Lower leg skin (tissue), 4 donors: Measurements from ENCODE around the gene TMEM269. TPM values are rescaled to one million over a fixed set of nuclear protein-coding genes. Genes with fewer than 3 reads are reported as not detected.
A peak's percentile ranks its signal among the peaks of the same experiment; 100 is the strongest.

Experiments
- DNase-seq, 2 donors: peaks; one replicate each; pipeline ENCODE4 v3.0.0-alpha.2; 2019; ENCODE audit warnings: low spot score in 2 of 2
- H3K4me3 ChIP-seq: fragments of 200-600 bp; sonication (generic); 2 replicates; pipeline ENCODE4 v1.5.1; 2017; ENCODE audit warnings: mild to moderate bottlenecking, low read depth; ENCODE audit not compliant: poor library complexity, severe bottlenecking
- CTCF ChIP-seq, 3 donors: fragments of 450-650 bp; IDR thresholded peaks; one replicate each; pipeline ENCODE4 v1.5.1; 2016; ENCODE audit warnings: antibody characterized with exemption in 3 of 3, mild to moderate bottlenecking in 3 of 3, moderate library complexity in 2 of 3
- POLR2A ChIP-seq, 2 donors: fragments of 450-650 bp; IDR thresholded peaks; one replicate each; pipeline ENCODE4 v1.6.1; 2016 to 2017; ENCODE audit warnings: antibody characterized with exemption in 2 of 2, mild to moderate bottlenecking in 1 of 2, moderate library complexity in 1 of 2
- WGBS, 2 donors: methylation state at CpG; one replicate each; pipeline ENCODE4 v1.1.5; 2018; 5-methylcytosine and 5-hydroxymethylcytosine counted together
- intact Hi-C: fragments of 100-400 bp; cut with DNase I; formaldehyde crosslinking; loops from one replicate; pipeline ENCODE4 v1.15.0; 2023; ENCODE audit warnings: low total_unique reads
- total RNA-seq, 4 donors: library from RNA; depleted of rRNA; stranded (reverse); fragments of >200 nt; gene quantifications; one replicate each; pipeline ENCODE4 v1.1.0, GENCODE V29; 2016

TMEM269 gene
- total RNA-seq, 4 donors from 2014 or later = 0.08 to 0.22 (median 0.13) TPM; not detected in 1

GRCh38 chr1:42737257-42737656 lies 47.5 kb upstream of the TMEM269 start:
- intact Hi-C loops = no loop called here
- DNase-seq = peak in 1 of 2 donors; percentile 86
- 27 to 34% methylated on average over 5 of the region's 5 CpGs for WGBS, 2 donors
- H3K4me3 ChIP-seq = no peak overlapping the region
- TF ChIP-seq POLR2A (IDR thresholded peaks at IDR 0.05) (no peak), CTCF (IDR thresholded peaks at IDR 0.05) (no peak)

GRCh38 chr1:42737986-42738677 lies 46.7 kb upstream of the TMEM269 start:
- H3K4me3 ChIP-seq = no peak overlapping the region
- 89 to 100% methylated on average over 1 to 21 of the region's 21 CpGs for WGBS, 2 donors
- intact Hi-C loops = no loop called here
- no peak for TF ChIP-seq CTCF (IDR thresholded peaks at IDR 0.05)
- TF ChIP-seq POLR2A (IDR thresholded peaks at IDR 0.05) = no peak
- no peak for DNase-seq

GRCh38 chr1:42738678-42739226 lies 46.0 kb upstream of the TMEM269 start:
- no peak for TF ChIP-seq POLR2A (IDR thresholded peaks at IDR 0.05)
- intact Hi-C loops = no loop called here
- 71 to 79% methylated on average over 5 to 7 of the region's 8 CpGs for WGBS, 2 donors
- no peak overlapping the region for H3K4me3 ChIP-seq
- DNase-seq = no peak

GRCh38 chr1:42739753-42740700 lies 44.8 kb upstream of the TMEM269 start, which contains the start of gene CLDN19:
Gene CLDN19, minus strand, starts transcription at chr1:42740236. Its CDS starts 173 bp downstream, at chr1:42740063.
- no peak within 1 kb of the TSS for H3K4me3 ChIP-seq
- no peak for DNase-seq
- intact Hi-C loops = no loop called here

GRCh38 chr1:42740851-42741580 lies 43.8 kb upstream of the TMEM269 start:
- intact Hi-C loops = no loop called here

More at GRCh38 chr1:42739753-42740700, 44.8 kb upstream of the TMEM269 start, which contains the start of gene CLDN19:
- TF ChIP-seq POLR2A (IDR thresholded peaks at IDR 0.05) (no peak), CTCF (IDR thresholded peaks at IDR 0.05) (no peak)
- WGBS, 2 donors = 67 to 69% methylated on average over 23 to 26 of the region's 27 CpGs

More at GRCh38 chr1:42740851-42741580, 43.8 kb upstream of the TMEM269 start:
- TF ChIP-seq CTCF (IDR thresholded peaks at IDR 0.05) (no peak), POLR2A (IDR thresholded peaks at IDR 0.05) (no peak)
- H3K4me3 ChIP-seq = no peak overlapping the region
- WGBS, 2 donors = 84 to 90% methylated on average over 16 to 17 of the region's 19 CpGs
- DNase-seq = no peak
